GM12878 (cell line): ENCODE results near the gene SETD1B. TPM values are rescaled to one million over a fixed set of nuclear protein-coding genes. Genes with fewer than 3 reads are reported as not detected.
A peak's percentile ranks its signal among the peaks of the same experiment; 100 is the strongest.

ENCODE experiments used
- EED ChIP-seq: sonication (generic); IDR thresholded peaks from 2 replicates; pipeline ENCODE4 v1.6.1; 2016; ENCODE audit warnings: antibody characterized with exemption, low read depth
- GABPA ChIP-seq: IDR thresholded peaks from 2 replicates; pipeline ENCODE4 v1.6.1; 2014; ENCODE audit warnings: antibody characterized with exemption, low read depth, mild to moderate bottlenecking, inconsistent platforms
- MTA3 ChIP-seq: IDR thresholded peaks from 2 replicates; pipeline ENCODE4 v1.6.1; 2012; ENCODE audit warnings: low read length, inconsistent platforms, borderline replicate concordance
- MXI1 ChIP-seq: fragments of 150-350 bp; IDR thresholded peaks from 2 replicates; pipeline ENCODE4 v1.6.1; 2011; ENCODE audit warnings: low read depth, mild to moderate bottlenecking, inconsistent platforms, low read length, improper control_type of control experiment
- PAX8 ChIP-seq: fragments of 450-650 bp; IDR thresholded peaks from 2 replicates; pipeline ENCODE4 v1.6.1; 2017; ENCODE audit warnings: mild to moderate bottlenecking, moderate library complexity
- RELA ChIP-seq: fragments of 450-650 bp; IDR thresholded peaks from 2 replicates; pipeline ENCODE4 v1.8.0; 2014; ENCODE audit warnings: borderline replicate concordance; ENCODE audit not compliant: partially characterized antibody
- ZNF384 ChIP-seq: IDR thresholded peaks from 2 replicates; pipeline ENCODE4 v1.6.1; 2012; ENCODE audit warnings: low read depth, mild to moderate bottlenecking, low read length, improper control_type of control experiment, borderline replicate concordance
- polyA plus RNA-seq, 11 experiments: library from polyadenylated mRNA; depleted of rRNA in 4 of 11; unstranded in 6 of 11; stranded (reverse) in 5 of 11; fragments of >200 nt; fragmentation: Nextera tagmentation in 4 of 11; fragmentation: Illumina TruSeq in 1 of 11; extraction: Ambion mirVana in 4 of 11; extraction: Trizol in 1 of 11; gene quantifications; 1 replicate in 1 of 11; 2 replicates in 10 of 11; pipeline versions ENCODE4 v1.2.1 to v1.2.3, GENCODE V29; 2011 to 2016; ENCODE audit warnings: inconsistent platforms in 2 of 11, missing spikeins in 2 of 11, low read depth in 1 of 11
- total RNA-seq, 4 experiments: library from RNA; depleted of rRNA in 3 of 4; stranded (reverse); fragments of >200 nt in 3 of 4; fragmentation: Illumina TruSeq in 1 of 4; extraction: Trizol in 1 of 4; gene quantifications; 2 replicates each; pipeline versions ENCODE4 v1.2.1 to v1.2.3, GENCODE V29; 2013 to 2021
- TF ChIP-seq, protein P1 (sequence below): fragments of 150-350 bp; IDR thresholded peaks from 2 replicates; pipeline ENCODE4 v1.6.1; 2016; ENCODE audit warnings: low read depth, low read length
- TF ChIP-seq, protein P2 (sequence below): fragments of 450-650 bp; IDR thresholded peaks from 2 replicates; pipeline ENCODE4 v1.6.1; 2016; ENCODE audit warnings: mild to moderate bottlenecking
- TF ChIP-seq, protein P3 (sequence below): fragments of 450-650 bp; IDR thresholded peaks from 2 replicates; pipeline ENCODE4 v1.6.1; 2018; ENCODE audit warnings: mild to moderate bottlenecking, low read depth, moderate library complexity; ENCODE audit not compliant: partially characterized antibody
- TF ChIP-seq, protein P4 (sequence below): IDR thresholded peaks from 2 replicates; pipeline ENCODE4 v1.6.1; 2012; ENCODE audit warnings: low read depth, low read length, improper control_type of control experiment
- TF ChIP-seq, protein P5 (sequence below): IDR thresholded peaks from 2 replicates; pipeline ENCODE4 v1.6.1; 2012; ENCODE audit warnings: low read depth, low read length, improper control_type of control experiment
- TF ChIP-seq, protein P6 (sequence below): fragments of 450-650 bp; IDR thresholded peaks from 2 replicates; pipeline ENCODE4 v1.6.1; 2014; ENCODE audit warnings: mild to moderate bottlenecking
- TF ChIP-seq, protein P7 (sequence below): fragments of 450-650 bp; IDR thresholded peaks from 2 replicates; pipeline ENCODE4 v1.6.1; 2017; ENCODE audit warnings: antibody characterized with exemption, mild to moderate bottlenecking, moderate library complexity

Gene SETD1B
- total and polyA plus RNA-seq, 10 of the 15 experiments (the other 5 are each of a cell fraction or from before 2014, with no cell fraction given), result 0.50 to 17.3 (median 1.6) TPM

- TF ChIP-seq, protein P1, sequence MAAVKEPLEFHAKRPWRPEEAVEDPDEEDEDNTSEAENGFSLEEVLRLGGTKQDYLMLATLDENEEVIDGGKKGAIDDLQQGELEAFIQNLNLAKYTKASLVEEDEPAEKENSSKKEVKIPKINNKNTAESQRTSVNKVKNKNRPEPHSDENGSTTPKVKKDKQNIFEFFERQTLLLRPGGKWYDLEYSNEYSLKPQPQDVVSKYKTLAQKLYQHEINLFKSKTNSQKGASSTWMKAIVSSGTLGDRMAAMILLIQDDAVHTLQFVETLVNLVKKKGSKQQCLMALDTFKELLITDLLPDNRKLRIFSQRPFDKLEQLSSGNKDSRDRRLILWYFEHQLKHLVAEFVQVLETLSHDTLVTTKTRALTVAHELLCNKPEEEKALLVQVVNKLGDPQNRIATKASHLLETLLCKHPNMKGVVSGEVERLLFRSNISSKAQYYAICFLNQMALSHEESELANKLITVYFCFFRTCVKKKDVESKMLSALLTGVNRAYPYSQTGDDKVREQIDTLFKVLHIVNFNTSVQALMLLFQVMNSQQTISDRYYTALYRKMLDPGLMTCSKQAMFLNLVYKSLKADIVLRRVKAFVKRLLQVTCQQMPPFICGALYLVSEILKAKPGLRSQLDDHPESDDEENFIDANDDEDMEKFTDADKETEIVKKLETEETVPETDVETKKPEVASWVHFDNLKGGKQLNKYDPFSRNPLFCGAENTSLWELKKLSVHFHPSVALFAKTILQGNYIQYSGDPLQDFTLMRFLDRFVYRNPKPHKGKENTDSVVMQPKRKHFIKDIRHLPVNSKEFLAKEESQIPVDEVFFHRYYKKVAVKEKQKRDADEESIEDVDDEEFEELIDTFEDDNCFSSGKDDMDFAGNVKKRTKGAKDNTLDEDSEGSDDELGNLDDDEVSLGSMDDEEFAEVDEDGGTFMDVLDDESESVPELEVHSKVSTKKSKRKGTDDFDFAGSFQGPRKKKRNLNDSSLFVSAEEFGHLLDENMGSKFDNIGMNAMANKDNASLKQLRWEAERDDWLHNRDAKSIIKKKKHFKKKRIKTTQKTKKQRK, result no peak
- TF ChIP-seq EED, result peak; percentile 42; the same call in 1 of the 2 replicates
- no peak for TF ChIP-seq MTA3
- TF ChIP-seq, protein P2, sequence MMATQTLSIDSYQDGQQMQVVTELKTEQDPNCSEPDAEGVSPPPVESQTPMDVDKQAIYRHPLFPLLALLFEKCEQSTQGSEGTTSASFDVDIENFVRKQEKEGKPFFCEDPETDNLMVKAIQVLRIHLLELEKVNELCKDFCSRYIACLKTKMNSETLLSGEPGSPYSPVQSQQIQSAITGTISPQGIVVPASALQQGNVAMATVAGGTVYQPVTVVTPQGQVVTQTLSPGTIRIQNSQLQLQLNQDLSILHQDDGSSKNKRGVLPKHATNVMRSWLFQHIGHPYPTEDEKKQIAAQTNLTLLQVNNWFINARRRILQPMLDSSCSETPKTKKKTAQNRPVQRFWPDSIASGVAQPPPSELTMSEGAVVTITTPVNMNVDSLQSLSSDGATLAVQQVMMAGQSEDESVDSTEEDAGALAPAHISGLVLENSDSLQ, result peak; percentile 76
- TF ChIP-seq, protein P3, sequence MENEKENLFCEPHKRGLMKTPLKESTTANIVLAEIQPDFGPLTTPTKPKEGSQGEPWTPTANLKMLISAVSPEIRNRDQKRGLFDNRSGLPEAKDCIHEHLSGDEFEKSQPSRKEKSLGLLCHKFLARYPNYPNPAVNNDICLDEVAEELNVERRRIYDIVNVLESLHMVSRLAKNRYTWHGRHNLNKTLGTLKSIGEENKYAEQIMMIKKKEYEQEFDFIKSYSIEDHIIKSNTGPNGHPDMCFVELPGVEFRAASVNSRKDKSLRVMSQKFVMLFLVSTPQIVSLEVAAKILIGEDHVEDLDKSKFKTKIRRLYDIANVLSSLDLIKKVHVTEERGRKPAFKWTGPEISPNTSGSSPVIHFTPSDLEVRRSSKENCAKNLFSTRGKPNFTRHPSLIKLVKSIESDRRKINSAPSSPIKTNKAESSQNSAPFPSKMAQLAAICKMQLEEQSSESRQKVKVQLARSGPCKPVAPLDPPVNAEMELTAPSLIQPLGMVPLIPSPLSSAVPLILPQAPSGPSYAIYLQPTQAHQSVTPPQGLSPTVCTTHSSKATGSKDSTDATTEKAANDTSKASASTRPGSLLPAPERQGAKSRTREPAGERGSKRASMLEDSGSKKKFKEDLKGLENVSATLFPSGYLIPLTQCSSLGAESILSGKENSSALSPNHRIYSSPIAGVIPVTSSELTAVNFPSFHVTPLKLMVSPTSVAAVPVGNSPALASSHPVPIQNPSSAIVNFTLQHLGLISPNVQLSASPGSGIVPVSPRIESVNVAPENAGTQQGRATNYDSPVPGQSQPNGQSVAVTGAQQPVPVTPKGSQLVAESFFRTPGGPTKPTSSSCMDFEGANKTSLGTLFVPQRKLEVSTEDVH, result peak; percentile 22
- peak; percentile 29 for TF ChIP-seq RELA
- TF ChIP-seq, protein P4, sequence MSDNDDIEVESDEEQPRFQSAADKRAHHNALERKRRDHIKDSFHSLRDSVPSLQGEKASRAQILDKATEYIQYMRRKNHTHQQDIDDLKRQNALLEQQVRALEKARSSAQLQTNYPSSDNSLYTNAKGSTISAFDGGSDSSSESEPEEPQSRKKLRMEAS, result no peak
- TF ChIP-seq, protein P5, sequence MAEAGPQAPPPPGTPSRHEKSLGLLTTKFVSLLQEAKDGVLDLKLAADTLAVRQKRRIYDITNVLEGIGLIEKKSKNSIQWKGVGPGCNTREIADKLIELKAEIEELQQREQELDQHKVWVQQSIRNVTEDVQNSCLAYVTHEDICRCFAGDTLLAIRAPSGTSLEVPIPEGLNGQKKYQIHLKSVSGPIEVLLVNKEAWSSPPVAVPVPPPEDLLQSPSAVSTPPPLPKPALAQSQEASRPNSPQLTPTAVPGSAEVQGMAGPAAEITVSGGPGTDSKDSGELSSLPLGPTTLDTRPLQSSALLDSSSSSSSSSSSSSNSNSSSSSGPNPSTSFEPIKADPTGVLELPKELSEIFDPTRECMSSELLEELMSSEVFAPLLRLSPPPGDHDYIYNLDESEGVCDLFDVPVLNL, result no peak
- no peak for TF ChIP-seq GABPA
- TF ChIP-seq, protein P6, sequence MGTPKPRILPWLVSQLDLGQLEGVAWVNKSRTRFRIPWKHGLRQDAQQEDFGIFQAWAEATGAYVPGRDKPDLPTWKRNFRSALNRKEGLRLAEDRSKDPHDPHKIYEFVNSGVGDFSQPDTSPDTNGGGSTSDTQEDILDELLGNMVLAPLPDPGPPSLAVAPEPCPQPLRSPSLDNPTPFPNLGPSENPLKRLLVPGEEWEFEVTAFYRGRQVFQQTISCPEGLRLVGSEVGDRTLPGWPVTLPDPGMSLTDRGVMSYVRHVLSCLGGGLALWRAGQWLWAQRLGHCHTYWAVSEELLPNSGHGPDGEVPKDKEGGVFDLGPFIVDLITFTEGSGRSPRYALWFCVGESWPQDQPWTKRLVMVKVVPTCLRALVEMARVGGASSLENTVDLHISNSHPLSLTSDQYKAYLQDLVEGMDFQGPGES, result no peak
- TF ChIP-seq ZNF384, result no peak
- TF ChIP-seq, protein P7, sequence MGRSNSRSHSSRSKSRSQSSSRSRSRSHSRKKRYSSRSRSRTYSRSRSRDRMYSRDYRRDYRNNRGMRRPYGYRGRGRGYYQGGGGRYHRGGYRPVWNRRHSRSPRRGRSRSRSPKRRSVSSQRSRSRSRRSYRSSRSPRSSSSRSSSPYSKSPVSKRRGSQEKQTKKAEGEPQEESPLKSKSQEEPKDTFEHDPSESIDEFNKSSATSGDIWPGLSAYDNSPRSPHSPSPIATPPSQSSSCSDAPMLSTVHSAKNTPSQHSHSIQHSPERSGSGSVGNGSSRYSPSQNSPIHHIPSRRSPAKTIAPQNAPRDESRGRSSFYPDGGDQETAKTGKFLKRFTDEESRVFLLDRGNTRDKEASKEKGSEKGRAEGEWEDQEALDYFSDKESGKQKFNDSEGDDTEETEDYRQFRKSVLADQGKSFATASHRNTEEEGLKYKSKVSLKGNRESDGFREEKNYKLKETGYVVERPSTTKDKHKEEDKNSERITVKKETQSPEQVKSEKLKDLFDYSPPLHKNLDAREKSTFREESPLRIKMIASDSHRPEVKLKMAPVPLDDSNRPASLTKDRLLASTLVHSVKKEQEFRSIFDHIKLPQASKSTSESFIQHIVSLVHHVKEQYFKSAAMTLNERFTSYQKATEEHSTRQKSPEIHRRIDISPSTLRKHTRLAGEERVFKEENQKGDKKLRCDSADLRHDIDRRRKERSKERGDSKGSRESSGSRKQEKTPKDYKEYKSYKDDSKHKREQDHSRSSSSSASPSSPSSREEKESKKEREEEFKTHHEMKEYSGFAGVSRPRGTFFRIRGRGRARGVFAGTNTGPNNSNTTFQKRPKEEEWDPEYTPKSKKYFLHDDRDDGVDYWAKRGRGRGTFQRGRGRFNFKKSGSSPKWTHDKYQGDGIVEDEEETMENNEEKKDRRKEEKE, result no peak
- no peak for TF ChIP-seq PAX8
- TF ChIP-seq MXI1, result no peak; the same call in 1 of the 2 replicates
Observed at GRCh38 chr12:121789800-121790728, 13.7 kb upstream of the SETD1B start (continued).
